Endothelial cell of umbilical vein (primary cell): ENCODE measurements around the gene LAMP1. TPM values are rescaled to one million over a fixed set of nuclear protein-coding genes. Genes with fewer than 3 reads are reported as not detected.
"Not testable (repeated sequence)": the region's sequence is repeated elsewhere in the genome, so short reads cannot be mapped to it uniquely, and the experiment has no call there.

Experiments used
- BruUV-seq: library from RNA; stranded (reverse); fragments of 400-500 nt; replicated peaks from 2 replicates; lab custom pipeline; 2021; lab: Mats Ljungman, UMichigan
- CTCF ChIA-PET: fragments of 300-600, 350-600 bp; sonication (Branson Sonifier 250); formaldehyde crosslinking; loops from one replicate; lab custom pipeline; 2021; ENCODE audit warnings: antibody characterized with exemption, inconsistent platforms; lab: Charles Lee
- POLR2A ChIA-PET: fragments of 300-600, 350-600 bp; sonication (Branson Sonifier 250); formaldehyde crosslinking; loops from one replicate; lab custom pipeline; 2021; ENCODE audit warnings: antibody characterized with exemption, inconsistent platforms; lab: Charles Lee
- DNase-seq: peaks from one replicate; pipeline ENCODE4 v3.0.0-alpha.2; 2011; ENCODE audit warnings: low read depth, low spot score
- FAIRE-seq: peaks from 2 replicates; lab custom pipeline; 2011; peaks lifted over from hg19 to GRCh38; lab: Jason Lieb, UNC
- H2AFZ ChIP-seq: 2 replicates; pipeline ENCODE4 v1.6.0; 2012; ENCODE audit warnings: low read depth, low read length, control low read depth, inconsistent platforms
- H3K27ac ChIP-seq: 2 replicates; pipeline ENCODE4 v1.5.1; 2011; ENCODE audit warnings: low read depth, mild to moderate bottlenecking, control low read depth, low read length, moderate library complexity; ENCODE audit not compliant: insufficient read depth
- H3K27me3 ChIP-seq, 2 experiments: 2 replicates each; pipeline versions ENCODE4 v1.6.0 to v1.6.1; 2011; ENCODE audit warnings: low read length in 2 of 2, mixed read lengths in 1 of 2; ENCODE audit not compliant: control insufficient read depth in 2 of 2, insufficient read depth in 2 of 2
- H3K36me3 ChIP-seq, 2 experiments: 2 replicates in 1 of 2; 3 replicates in 1 of 2; pipeline ENCODE4 v1.5.1; 2011; ENCODE audit warnings: low read length in 2 of 2, mild to moderate bottlenecking in 1 of 2, moderate library complexity in 1 of 2; ENCODE audit not compliant: control insufficient read depth in 2 of 2, insufficient read depth in 2 of 2; ENCODE audit errors: extremely low read depth in 1 of 2
- H3K4me1 ChIP-seq: 3 replicates; pipeline ENCODE4 v1.5.1; 2011; ENCODE audit warnings: mild to moderate bottlenecking, low read length; ENCODE audit not compliant: control insufficient read depth, insufficient read depth; ENCODE audit errors: extremely low read depth
- H3K4me2 ChIP-seq: 2 replicates; pipeline ENCODE4 v1.6.1; 2011; ENCODE audit warnings: low read length, control low read depth, mixed read lengths; ENCODE audit not compliant: insufficient read depth
- H3K4me3 ChIP-seq, 3 experiments: fragments of 200-600 bp in 1 of 3; sonication (generic), shearing (Covaris generic) in 1 of 3; replicated peaks in 1 of 3; 2 replicates each; pipeline ENCODE4 v1.5.1; 2011 to 2016; ENCODE audit warnings: control low read depth in 3 of 3, low read length in 3 of 3, mild to moderate bottlenecking in 2 of 3, inconsistent platforms in 1 of 3, low read depth in 1 of 3, moderate library complexity in 1 of 3; ENCODE audit not compliant: insufficient read depth in 1 of 3
- H3K79me2 ChIP-seq: 2 replicates; pipeline ENCODE4 v1.6.0; 2012; ENCODE audit warnings: low read length, inconsistent platforms; ENCODE audit not compliant: control insufficient read depth, insufficient read depth
- H3K9ac ChIP-seq: replicated peaks from 2 replicates; pipeline ENCODE3; 2011; ENCODE audit warnings: low read length, control low read depth; ENCODE audit not compliant: insufficient read depth; ENCODE audit errors: extremely low read depth
- H3K9me1 ChIP-seq: replicated peaks from 3 replicates; pipeline ENCODE4 v1.6.0; 2011; ENCODE audit warnings: mild to moderate bottlenecking, low read length; ENCODE audit not compliant: control insufficient read depth, insufficient read depth; ENCODE audit errors: extremely low read depth
- H3K9me3 ChIP-seq: replicated peaks from 2 replicates; pipeline ENCODE4 v1.5.1; 2012; ENCODE audit warnings: low read length, inconsistent platforms; ENCODE audit not compliant: control insufficient read depth, insufficient read depth
- H4K20me1 ChIP-seq: replicated peaks from 2 replicates; pipeline ENCODE3; 2011; ENCODE audit warnings: mild to moderate bottlenecking, low read length; ENCODE audit not compliant: control insufficient read depth, insufficient read depth; ENCODE audit errors: extremely low read depth
- POLR2AphosphoS5 ChIP-seq: IDR thresholded peaks from 2 replicates; pipeline ENCODE4 v1.6.1; 2012; ENCODE audit warnings: low read depth, mild to moderate bottlenecking, control low read depth, low read length, moderate library complexity; ENCODE audit not compliant: insufficient read depth
- dilution Hi-C: fragments of 300-500 bp; cut with MboI; formaldehyde crosslinking; loops from one replicate; pipeline ENCODE4 v1.15.0; 2019; ENCODE audit warnings: low sequenced_read_pairs; ENCODE audit not compliant: extremely low pct_ligation_motif_present
- intact Hi-C: fragments of 100-400 bp; cut with micrococcal nuclease; formaldehyde crosslinking; loops from one replicate; pipeline ENCODE4 v1.10.0; 2022
- polyA plus RNA-seq, 4 experiments: library from polyadenylated mRNA; depleted of rRNA in 3 of 4; stranded (reverse) in 3 of 4; unstranded in 1 of 4; fragments of >200 nt; gene quantifications; 2 replicates each; pipeline versions ENCODE4 v1.2.1 to v1.2.3, GENCODE V29; 2011 to 2012; ENCODE audit warnings: missing spikeins in 1 of 4
- total RNA-seq: library from RNA; stranded (reverse); gene quantifications from 2 replicates; pipeline ENCODE4 v1.2.3, GENCODE V29; 2021
- TF ChIP-seq, protein P1 (sequence below): IDR thresholded peaks from 2 replicates; pipeline ENCODE4 v1.6.1; 2011; ENCODE audit not compliant: insufficient read depth, insufficient read length

LAMP1 gene
- total and polyA plus RNA-seq, 2 donors (not counting 3 experiments of a cell fraction or from before 2014, with no cell fraction given) = 262 to 285 TPM

DNA sequence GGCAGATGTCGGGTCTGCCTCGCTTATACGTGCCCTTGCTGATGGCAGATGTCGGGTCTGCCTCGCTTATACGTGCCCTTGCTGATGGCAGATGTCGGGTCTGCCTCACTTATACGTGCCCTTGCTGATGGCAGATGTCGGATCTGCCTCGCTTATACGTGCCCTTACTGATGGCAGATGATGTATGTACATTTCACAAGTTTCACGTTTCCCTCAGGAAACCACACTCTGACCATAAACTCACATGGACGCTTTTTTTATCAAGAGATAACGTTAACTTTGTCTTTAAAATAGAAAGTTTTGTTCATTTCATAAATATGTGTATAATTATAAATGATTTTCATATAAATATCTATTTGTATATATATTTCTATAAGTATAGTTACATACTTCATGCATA is 34.0 kb upstream of the LAMP1 start:
- dilution Hi-C loops = not testable (repeated sequence)

DNA sequence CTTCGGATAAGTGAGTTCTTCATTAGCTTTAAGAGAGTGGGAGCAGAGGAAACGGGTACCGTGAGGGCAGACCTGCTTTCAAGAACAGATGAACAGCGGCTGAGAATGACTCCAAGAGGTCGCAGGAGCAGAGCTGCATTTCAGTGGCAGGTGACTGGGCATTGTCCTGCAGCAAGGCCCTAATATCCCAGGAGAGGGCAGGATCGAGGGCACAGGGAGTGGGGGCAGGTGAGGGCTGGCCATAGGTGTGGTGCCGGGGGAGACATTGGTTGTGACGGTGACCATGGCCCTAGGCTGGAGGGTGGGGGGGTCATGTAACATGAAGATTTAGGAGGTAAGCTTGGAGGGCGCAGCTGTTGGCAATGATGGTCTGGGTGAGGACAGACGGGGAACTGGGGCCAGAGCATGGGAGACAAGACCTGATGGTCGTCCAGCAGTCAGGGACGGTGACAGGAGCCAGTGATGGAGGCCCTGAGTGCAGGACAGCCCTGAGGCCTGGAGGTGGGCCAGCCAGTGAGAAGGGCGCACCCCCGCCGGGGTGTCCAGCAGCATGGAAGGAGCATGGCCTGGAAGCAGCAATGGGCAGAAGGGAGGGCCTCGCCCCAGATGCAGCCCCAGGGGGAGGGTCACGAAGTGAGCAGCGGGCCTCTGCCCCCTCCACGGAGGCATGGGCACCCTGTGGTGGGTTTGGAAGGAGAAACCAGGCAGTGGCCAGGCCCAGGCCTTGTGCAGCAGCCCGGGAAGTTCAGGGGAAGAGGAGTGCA is 29.2 kb upstream of the LAMP1 start:
- POLR2A ChIA-PET = no interaction called here
- H3K9ac ChIP-seq = no peak overlapping the region
- H3K9me3 ChIP-seq = no peaks in the 10 kb centered on the region
- no peaks in the 10 kb centered on the region for H3K79me2 ChIP-seq
- CTCF ChIA-PET = no interaction called here
- H3K27me3 ChIP-seq = no peaks in the 10 kb centered on the region
- DNase-seq = no peak
- FAIRE-seq = no peak
- H2AFZ ChIP-seq = no peak overlapping the region
- H4K20me1 ChIP-seq = no peaks in the 10 kb centered on the region
- intact Hi-C loops = no loop called here
- H3K4me1 ChIP-seq = no peaks in the 10 kb centered on the region
- dilution Hi-C loops = no loop called here
- H3K9me1 ChIP-seq = no peaks in the 10 kb centered on the region
- H3K27ac ChIP-seq = no peak overlapping the region
- peaks cover 3 to 8% of the 10 kb centered on the region in 2 experiments for H3K36me3 ChIP-seq
- H3K4me3 ChIP-seq = no peak overlapping the region
- no peak overlapping the region for H3K4me2 ChIP-seq
- no peak for TF ChIP-seq POLR2AphosphoS5
- TF ChIP-seq, protein P1, sequence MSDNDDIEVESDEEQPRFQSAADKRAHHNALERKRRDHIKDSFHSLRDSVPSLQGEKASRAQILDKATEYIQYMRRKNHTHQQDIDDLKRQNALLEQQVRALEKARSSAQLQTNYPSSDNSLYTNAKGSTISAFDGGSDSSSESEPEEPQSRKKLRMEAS = no peak
- no TSS peak for BruUV-seq

More for the DNA sequence above, 34.0 kb upstream of the LAMP1 start:
- H4K20me1 ChIP-seq, BruUV-seq, H3K27me3 ChIP-seq, H2AFZ ChIP-seq, DNase-seq, H3K4me1 ChIP-seq, POLR2A ChIA-PET, H3K27ac ChIP-seq, H3K9ac ChIP-seq, H3K9me1 ChIP-seq, intact Hi-C loops, H3K9me3 ChIP-seq, H3K79me2 ChIP-seq, H3K4me3 ChIP-seq, CTCF ChIA-PET, H3K4me2 ChIP-seq, FAIRE-seq: not testable (repeated sequence)
- peaks cover 9 to 20% of the 10 kb centered on the region in 2 experiments for H3K36me3 ChIP-seq
